Calu3 (cell line): Measurements from ENCODE around the gene PHC3. TPM values are rescaled to one million over a fixed set of nuclear protein-coding genes. Genes with fewer than 3 reads are reported as not detected.

Source experiments
- BruUV-seq: library from RNA; stranded (reverse); fragments of 400-500 nt; replicated peaks from 2 replicates; lab custom pipeline; 2021; lab: Mats Ljungman, UMichigan
- CTCF ChIA-PET: fragments of 300-600 bp; sonication (Branson Sonifier 250); formaldehyde crosslinking; loops from one replicate; lab custom pipeline; 2022; ENCODE audit warnings: antibody characterized with exemption; lab: Charles Lee
- DNase-seq: peaks from one replicate; pipeline ENCODE4 v3.0.0; 2022
- H3K27ac Mint-ChIP-seq: one replicate; pipeline ENCODE4 v1.8.0; 2022; ENCODE audit warnings: mixed read lengths; ENCODE audit not compliant: unreplicated experiment
- H3K27me3 Mint-ChIP-seq: one replicate; pipeline ENCODE4 v1.8.0; 2022; ENCODE audit warnings: mixed read lengths; ENCODE audit not compliant: unreplicated experiment
- H3K36me3 Mint-ChIP-seq: one replicate; pipeline ENCODE4 v1.8.0; 2022; ENCODE audit warnings: mild to moderate bottlenecking, moderate library complexity, mixed read lengths; ENCODE audit not compliant: insufficient read depth, unreplicated experiment
- H3K4me1 Mint-ChIP-seq: one replicate; pipeline ENCODE4 v1.8.0; 2022; ENCODE audit warnings: mild to moderate bottlenecking, low read depth, mixed read lengths; ENCODE audit not compliant: unreplicated experiment
- H3K4me3 Mint-ChIP-seq: one replicate; pipeline ENCODE4 v1.8.0; 2022; ENCODE audit warnings: mild to moderate bottlenecking, low read depth, moderate library complexity, mixed read lengths; ENCODE audit not compliant: unreplicated experiment
- H3K9me3 Mint-ChIP-seq: one replicate; pipeline ENCODE4 v1.8.0; 2022; ENCODE audit warnings: low read depth, mixed read lengths; ENCODE audit not compliant: unreplicated experiment
- CTCF ChIP-seq: fragments of 200-600 bp; IDR thresholded peaks from one replicate; pipeline ENCODE4 v1.8.0; 2022; ENCODE audit warnings: antibody characterized with exemption; ENCODE audit not compliant: unreplicated experiment
- intact Hi-C: fragments of 100-400 bp; cut with micrococcal nuclease; formaldehyde crosslinking; loops from one replicate; pipeline ENCODE4 v1.10.0; 2022; ENCODE audit not compliant: unreplicated experiment
- total RNA-seq: library from RNA; stranded (reverse); gene quantifications from 2 replicates; pipeline ENCODE4 v1.2.3, GENCODE V29; 2022

The PHC3 gene
- total RNA-seq, 1 experiment from 2014 or later, result 113 TPM

- CTCF ChIA-PET, result no interaction called here
- TF ChIP-seq CTCF, result no peak
- no peak overlapping the region for H3K4me3 Mint-ChIP-seq
- peaks cover 14% of the 10 kb centered on the region for H3K4me1 Mint-ChIP-seq
- DNase-seq, result no peak
- H3K27me3 Mint-ChIP-seq, result no peaks in the 10 kb centered on the region
- H3K9me3 Mint-ChIP-seq, result peaks cover 6% of the 10 kb centered on the region
- H3K27ac Mint-ChIP-seq, result no peak overlapping the region
- no TSS peak for BruUV-seq
- intact Hi-C loops, result no loop called here
- peaks cover 27% of the 10 kb centered on the region for H3K36me3 Mint-ChIP-seq
Measured at GRCh38 chr3:170075441-170076091, 106.0 kb downstream of the PHC3 start.

GRCh38 chr3:170064108-170064507 is 117.4 kb downstream of the PHC3 start:
- H3K9me3 Mint-ChIP-seq, result no peaks in the 10 kb centered on the region
- TF ChIP-seq CTCF, result no peak
- no peak overlapping the region for H3K4me3 Mint-ChIP-seq
- no TSS peak for BruUV-seq
- no peak for DNase-seq
- intact Hi-C loops, result no loop called here
- peaks cover 17% of the 10 kb centered on the region for H3K36me3 Mint-ChIP-seq
- H3K27ac Mint-ChIP-seq, result no peak overlapping the region
- CTCF ChIA-PET, result interaction anchor here (1.3 kb wide), 1 partner anchor 10 kb away, joined by 5 read pairs; no protein-coding TSS in a partner anchor
- no peaks in the 10 kb centered on the region for H3K4me1 Mint-ChIP-seq
- H3K27me3 Mint-ChIP-seq, result no peaks in the 10 kb centered on the region

- Mint-ChIP-seq H3K27me3 (no peaks in the 10 kb centered on the region), H3K4me3 (no peak overlapping the region), H3K36me3 (peaks cover 17% of the 10 kb centered on the region), H3K4me1 (no peaks in the 10 kb centered on the region), H3K27ac (no peak overlapping the region), H3K9me3 (no peaks in the 10 kb centered on the region)
- intact Hi-C loops, result no loop called here
- no TSS peak for BruUV-seq
- CTCF ChIA-PET, result interaction anchor here (0.7 to 1.3 kb wide), 2 partner anchors 10 to 27 kb away, joined by 4 to 5 read pairs; no protein-coding TSS in a partner anchor
- DNase-seq, result no peak
- no peak for TF ChIP-seq CTCF
Measured at GRCh38 chr3:170063691-170064090, 117.8 kb downstream of the PHC3 start.

GRCh38 chr3:170062769-170063168 is 118.8 kb downstream of the PHC3 start:
- Mint-ChIP-seq H3K27ac (no peak overlapping the region), H3K36me3 (peaks cover 11% of the 10 kb centered on the region), H3K9me3 (no peaks in the 10 kb centered on the region), H3K4me3 (no peak overlapping the region), H3K27me3 (no peaks in the 10 kb centered on the region), H3K4me1 (no peaks in the 10 kb centered on the region)
- BruUV-seq, result no TSS peak
- CTCF ChIA-PET, result interaction anchor here (0.7 kb wide), 1 partner anchor 483 kb away, joined by 7 read pairs; no protein-coding TSS in a partner anchor
- DNase-seq, result no peak
- intact Hi-C loops, result no loop called here
- TF ChIP-seq CTCF, result no peak
